D341Med (cell line): ENCODE measurements around the gene STING1.
"Not testable (repeated sequence)": the region's sequence is repeated elsewhere in the genome, so short reads cannot be mapped to it uniquely, and the experiment has no call there.

Experiments used
- DNase-seq: peaks from one replicate; pipeline ENCODE4 v3.0.0; 2012; ENCODE audit warnings: low spot score

STING1 gene

GRCh38 chr5:139503036-139503817 is 20.7 kb upstream of the STING1 start:
- DNase-seq = not testable (repeated sequence)

GRCh38 chr5:139501381-139501780 is 18.8 kb upstream of the STING1 start:
- DNase-seq = no peak

- DNase-seq = no peak
Observed at GRCh38 chr5:139495638-139496435, 13.3 kb upstream of the STING1 start.

- no peak for DNase-seq
Observed at GRCh38 chr5:139494832-139495231, 12.3 kb upstream of the STING1 start.

GRCh38 chr5:139494256-139494655 is 11.7 kb upstream of the STING1 start:
- DNase-seq = no peak

GRCh38 chr5:139492700-139493192 is 10.2 kb upstream of the STING1 start:
- no peak for DNase-seq

- peak; percentile 12 for DNase-seq
Observed at GRCh38 chr5:139488260-139488659, 5.7 kb upstream of the STING1 start.

- DNase-seq = peak; percentile 42
Observed at GRCh38 chr5:139486201-139486600, 3.6 kb upstream of the STING1 start.

- DNase-seq = not testable (repeated sequence)
Observed at GRCh38 chr5:139482890-139483208, 291 bp upstream of the STING1 start.

- peak; percentile 9 for DNase-seq
Observed at GRCh38 chr5:139481580-139482049, 943 bp downstream of the STING1 start.

- peak; percentile 8 for DNase-seq
Observed at GRCh38 chr5:139481122-139481533, 1.4 kb downstream of the STING1 start.

- not testable (repeated sequence) for DNase-seq
Observed at GRCh38 chr5:139479729-139480128, 2.8 kb downstream of the STING1 start.

GRCh38 chr5:139478657-139479423 is 3.7 kb downstream of the STING1 start:
- not testable (repeated sequence) for DNase-seq

GRCh38 chr5:139475865-139476617 is 6.5 kb downstream of the STING1 start:
- no peak for DNase-seq

GRCh38 chr5:139474890-139475791 is 7.4 kb downstream of the STING1 start:
- DNase-seq = no peak

- DNase-seq = peak; percentile 18
Observed at GRCh38 chr5:139473565-139473964, 9.0 kb downstream of the STING1 start.

GRCh38 chr5:139473105-139473504 is 9.5 kb downstream of the STING1 start:
- DNase-seq = no peak

- DNase-seq = no peak
Observed at GRCh38 chr5:139472386-139473030, 10.1 kb downstream of the STING1 start.

GRCh38 chr5:139470821-139471300 is 11.7 kb downstream of the STING1 start, which contains the start of gene SMIM33:
Gene SMIM33, plus strand, starts transcription at chr5:139471004. Its CDS starts 118 bp downstream, at chr5:139471122.
- DNase-seq = peak; percentile 11
